Inflammatory macrophage treated with lipopolysaccharide for 4 hours (primary cell): Measurements from ENCODE around the gene CAST.
A peak's percentile ranks its signal among the peaks of the same experiment; 100 is the strongest.

ENCODE experiments used
- DNase-seq: peaks from one replicate; pipeline ENCODE4 v3.0.0-alpha.2; 2020

Gene CAST

DNA sequence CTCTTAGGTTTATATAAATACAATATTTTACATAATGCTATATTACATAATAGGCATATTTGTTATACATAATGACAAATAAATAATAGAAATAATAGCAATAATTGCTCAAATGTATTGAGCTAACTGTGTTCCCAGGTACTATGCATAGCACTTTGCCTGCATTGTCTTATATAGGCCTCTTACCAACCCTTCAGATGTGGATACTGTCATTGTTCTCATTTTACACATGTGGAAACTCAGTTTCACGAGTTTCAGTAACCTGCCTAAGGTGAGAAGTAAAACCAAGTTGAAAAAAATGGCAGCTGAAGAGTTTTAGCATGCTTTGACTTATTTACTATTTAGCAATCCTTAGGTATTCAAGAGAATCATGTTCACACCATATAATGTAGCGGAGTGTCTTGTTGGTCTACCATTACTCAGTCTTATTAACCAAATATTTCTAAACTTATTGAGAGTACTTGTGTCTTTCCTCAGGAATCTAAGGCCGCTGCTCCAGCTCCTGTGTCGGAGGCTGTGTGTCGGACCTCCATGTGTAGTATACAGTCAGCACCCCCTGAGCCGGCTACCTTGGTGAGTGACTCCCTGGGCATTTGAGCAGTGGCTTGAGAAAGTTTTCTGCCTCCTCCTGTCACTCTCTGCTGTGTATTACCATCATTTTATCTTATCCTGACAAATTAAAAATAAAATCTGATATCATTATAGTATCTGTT lies 88.1 kb downstream of the CAST start:
- no peak for DNase-seq

DNA sequence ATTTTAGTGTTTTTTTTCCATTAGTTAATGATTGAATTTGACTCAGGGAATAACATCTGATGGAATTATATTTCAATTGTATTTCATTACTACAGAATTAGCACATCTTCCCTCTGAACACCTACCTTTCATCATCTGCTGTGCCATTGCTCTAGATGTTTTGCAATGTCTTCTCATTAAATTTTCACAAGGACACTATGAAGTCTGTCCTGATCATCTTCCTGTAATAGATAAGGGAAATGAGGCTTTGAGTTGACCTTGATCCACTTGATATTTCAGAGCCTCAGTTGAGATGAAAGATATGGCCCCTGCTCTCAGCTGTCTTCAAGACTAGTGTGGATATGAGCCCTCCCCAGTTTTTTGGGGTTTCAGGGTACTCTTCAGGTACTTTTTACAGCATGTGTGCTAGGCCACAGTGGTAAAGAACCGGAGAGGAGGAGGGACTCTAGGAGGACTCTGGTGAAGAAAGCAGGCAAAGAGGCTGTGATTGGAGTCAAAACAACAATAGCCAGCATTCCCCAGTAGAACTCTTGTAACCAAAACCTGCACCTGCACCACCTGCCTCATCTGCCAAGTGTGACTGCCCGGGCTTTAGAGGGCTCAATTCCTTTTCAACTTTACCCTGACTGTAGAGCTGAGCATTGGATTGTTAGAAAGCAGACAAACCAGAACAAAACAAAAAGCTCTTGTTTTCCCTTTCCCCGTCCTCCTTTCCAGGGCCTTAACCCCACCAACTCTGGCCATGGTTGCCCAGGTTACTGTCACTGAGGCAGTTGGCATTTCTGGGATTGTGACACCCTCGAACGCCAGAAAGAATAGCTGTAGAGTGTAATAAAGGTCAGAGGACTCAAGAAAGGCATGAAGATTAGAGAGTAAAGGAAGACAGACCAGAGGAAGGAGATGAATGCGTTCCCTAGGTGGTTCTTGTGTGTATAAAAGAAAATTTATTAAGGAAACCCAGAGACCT lies 89.3 kb downstream of the CAST start:
- DNase-seq = no peak

DNA sequence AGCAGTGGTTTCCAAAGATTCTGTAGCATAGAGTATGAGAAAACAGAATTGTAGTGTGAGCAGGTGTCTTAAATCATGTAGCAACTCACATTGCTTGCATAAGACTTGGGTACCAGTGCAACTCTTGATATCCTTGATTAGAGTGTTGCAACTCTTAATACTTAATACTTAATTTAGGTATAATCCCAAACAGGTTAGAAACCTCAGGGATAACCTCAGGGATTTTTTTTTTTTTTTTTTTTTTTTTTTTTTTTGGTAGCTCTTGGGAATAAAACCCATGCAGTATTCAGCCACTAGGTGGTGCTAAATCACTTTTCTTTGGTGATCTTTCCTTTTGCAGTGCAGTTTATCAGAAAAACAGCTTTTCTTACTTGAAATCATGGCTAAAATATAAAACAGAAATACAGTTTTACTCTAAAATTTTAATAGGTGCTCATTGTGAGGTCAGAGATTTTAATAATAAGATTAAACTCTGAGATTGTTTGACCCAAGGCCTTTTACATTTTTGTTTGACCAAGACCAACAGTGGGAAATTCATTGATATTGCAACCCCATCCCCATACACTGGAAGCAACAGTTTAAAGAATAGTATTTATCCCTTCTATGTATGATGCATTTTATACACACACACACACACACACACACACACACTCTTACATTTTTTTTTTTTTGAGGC lies 90.3 kb downstream of the CAST start:
- peak; percentile 65 for DNase-seq

DNA sequence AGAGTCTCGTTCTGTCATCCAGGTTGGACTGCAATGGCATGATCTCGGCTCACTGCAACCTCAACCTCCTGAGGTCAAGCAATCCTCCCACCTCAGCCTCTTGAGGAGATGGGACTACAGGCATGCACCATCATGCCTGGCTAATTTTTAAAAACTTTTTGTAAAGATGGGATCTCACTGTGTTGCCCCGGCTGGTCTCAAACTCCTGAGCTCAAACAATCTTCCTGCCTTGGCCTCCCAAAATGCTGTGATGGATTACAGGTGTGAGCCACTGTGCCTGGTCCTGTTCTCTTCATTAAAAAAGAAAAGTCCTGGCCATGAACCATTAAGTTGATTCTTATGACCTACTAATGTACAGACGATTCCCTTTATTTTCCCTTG lies 90.8 kb downstream of the CAST start:
- no peak for DNase-seq

DNA sequence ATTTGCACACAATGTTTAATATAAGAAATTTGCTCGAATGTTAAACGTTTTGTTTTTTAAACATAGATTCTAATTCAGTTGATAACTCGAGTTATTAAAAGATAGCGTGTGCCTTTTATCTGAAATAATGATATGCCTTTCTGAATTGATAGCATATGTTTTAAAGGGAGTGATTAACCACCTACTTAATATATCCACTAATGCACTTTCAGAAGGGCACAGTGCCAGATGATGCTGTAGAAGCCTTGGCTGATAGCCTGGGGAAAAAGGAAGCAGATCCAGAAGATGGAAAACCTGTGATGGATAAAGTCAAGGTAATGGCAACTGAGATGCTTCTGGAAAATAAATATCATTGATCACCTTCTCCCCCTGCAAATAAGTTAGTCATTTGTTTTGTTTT lies 91.7 kb downstream of the CAST start:
- DNase-seq = no peak

DNA sequence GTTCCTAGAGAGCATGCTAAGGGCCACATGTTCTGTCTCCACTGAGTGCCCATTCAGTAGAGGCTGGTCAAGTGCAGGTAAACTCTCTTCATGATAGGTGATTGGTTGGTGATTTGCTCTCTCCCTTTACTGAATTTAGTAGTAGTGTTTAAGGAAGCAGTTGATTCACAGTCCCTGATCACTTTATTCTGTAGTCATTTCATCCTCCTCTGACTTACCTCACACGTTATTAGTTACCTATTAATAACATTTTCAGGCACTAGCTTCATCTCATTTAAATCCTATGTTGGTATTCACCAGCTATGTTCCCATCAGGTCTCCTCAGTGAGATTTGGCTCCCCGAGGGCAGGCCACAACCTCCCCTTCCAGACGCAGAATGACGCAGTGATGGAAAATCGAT lies 93.7 kb downstream of the CAST start:
- no peak for DNase-seq

DNA sequence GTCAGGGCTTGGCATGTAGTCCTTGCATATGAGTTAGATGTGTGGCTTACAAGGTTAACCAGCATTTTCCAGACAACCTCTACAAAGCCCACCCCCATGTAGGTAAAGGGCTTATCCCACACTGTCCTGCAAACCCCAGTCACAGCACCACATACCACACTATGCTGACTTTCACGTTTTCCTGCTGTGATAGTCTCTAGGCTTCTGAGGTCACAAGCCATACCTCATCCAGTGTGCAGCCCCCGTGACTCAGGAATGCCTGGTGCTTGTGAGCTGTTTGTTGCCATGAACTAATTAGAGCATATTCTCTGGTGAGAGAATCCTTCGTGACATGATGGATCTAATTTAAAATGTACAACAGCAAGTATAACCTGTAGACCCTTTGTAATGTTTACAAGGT lies 94.8 kb downstream of the CAST start:
- no peak for DNase-seq

DNA sequence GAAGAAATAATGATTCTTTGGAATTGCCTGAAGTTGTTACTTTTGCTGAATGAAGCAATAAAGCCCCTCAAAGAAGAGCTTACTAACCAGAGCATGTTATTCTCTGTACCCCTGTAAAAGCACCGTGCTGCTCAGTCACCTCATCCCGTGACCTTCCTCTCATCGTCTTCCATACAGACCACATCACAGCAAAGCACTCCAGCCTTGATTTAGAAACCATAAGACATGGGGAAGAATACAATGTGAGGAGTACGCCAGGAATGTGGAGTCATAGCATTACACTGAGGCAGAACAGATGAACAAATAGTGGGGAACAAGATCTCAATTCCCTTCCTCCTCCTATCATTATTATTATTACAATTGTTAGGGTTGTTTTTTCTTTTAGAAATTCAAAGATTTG lies 96.4 kb downstream of the CAST start:
- DNase-seq = no peak

DNA sequence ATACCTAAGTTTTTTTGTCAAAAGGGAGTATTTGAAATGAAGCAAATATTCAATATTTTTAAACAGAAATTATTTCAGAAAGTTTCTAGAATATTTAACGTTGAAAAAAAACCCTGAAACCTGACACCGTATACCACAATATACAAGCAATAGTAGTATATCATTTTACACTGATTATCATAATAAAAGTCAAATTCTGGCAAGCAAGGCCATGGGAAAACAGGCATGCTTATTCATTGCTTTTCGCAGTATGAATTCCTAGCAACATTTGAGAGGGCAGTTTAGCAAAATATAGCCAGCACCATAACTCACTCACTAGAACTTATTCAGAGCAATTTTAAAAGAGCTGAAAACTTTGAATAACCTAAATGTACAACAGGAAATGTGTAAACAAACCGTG lies 99.4 kb downstream of the CAST start:
- no peak for DNase-seq

DNA sequence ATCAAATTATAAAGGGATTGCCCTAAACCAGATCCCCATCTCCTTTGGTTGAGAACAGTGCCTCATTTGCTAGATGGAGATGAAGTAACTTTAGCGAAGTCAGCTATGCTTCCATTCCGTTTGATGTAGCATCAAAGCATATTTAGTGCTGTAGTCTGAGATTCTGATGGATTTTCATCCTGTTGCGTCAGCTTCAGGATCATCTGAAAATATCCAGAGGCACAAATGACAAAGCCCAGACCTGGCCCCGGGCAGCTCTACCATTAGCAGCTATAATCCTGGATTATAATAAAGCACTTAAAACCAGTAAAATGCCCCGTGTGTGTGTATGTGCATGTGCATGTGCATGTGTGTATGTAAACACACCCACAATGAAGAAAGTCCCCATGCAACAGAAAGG lies 100.8 kb downstream of the CAST start:
- no peak for DNase-seq

DNA sequence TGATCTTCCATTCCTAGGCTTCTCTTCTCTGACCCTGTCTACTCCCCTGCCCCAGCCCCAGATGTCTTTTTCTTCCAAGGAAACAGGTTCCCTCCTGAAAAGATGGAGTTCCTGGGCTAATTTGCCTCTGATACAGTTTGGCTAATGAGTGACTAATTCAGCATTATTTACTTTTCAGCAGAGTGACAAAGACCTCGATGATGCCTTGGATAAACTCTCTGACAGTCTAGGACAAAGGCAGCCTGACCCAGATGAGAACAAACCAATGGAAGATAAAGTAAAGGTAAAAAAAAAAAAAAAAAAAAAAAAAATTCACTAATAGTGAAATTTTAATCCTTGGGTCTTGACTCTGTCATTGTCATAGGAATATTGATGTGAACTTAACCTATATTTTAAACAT lies 102.9 kb downstream of the CAST start:
- no peak for DNase-seq

DNA sequence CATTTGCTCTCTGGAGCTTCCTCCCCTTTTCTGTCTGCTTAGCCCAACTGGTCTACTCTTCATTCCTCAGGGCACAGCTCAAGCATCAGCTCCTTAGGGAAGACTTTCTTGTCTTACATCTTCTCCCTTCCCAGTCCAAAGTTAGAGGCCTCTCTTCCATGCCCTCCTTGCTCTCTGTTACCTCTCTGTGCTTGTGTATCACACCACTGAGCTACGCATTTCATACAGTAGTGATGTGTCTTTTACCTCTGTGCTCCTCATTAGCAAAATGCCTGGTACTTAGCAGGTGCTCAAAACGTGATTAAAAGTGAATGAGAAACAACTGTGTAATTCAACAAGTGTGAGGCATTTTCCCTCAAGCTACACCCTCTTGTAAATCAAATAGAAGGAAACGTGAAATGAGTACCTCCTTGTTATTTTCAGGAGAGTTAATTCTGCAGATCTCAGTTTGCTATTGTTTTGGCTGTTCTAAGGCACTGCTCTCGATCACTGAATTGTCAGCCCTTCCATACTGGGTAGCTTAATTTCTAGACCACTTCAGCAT lies 106.6 kb downstream of the CAST start:
- DNase-seq = no peak

DNA sequence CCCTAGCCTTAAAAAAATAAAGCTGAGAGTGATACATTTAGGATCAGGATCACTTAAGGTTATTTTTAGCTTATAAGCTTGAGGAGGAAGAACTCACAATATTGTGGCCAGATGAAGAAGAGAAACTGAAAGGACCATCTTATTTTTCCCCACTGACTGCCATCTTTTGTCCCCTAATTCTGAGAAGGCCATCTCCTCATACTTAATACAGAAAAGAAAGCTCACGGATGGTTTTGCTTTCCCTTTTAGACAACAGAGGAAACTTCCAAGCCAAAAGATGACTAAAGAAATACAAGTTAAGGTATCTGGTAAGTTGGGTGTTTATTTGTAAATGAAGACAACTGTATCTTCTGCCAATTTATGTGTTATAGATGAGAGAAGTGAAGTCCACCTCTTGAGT lies 109.2 kb downstream of the CAST start:
- peak; percentile 40 for DNase-seq

DNA sequence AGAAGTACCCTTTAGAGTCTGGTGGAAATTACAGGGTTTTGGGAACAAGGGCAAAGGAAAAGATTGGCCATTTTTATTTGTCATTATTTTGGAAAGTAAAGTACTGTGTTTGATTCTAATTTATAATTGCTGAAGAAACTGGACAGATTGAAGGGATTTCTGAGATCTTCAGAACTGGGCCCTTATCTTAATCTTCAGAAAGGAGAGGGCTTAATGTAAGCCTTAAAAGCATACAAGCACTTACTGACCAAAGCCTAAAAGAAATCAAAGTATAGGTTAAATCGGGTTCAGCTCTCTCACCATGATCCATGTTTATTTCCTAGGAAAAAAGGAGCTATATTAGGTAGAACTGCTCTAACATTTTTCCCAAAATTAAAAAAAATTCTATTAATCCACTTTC lies 109.9 kb downstream of the CAST start:
- DNase-seq = no peak

DNA sequence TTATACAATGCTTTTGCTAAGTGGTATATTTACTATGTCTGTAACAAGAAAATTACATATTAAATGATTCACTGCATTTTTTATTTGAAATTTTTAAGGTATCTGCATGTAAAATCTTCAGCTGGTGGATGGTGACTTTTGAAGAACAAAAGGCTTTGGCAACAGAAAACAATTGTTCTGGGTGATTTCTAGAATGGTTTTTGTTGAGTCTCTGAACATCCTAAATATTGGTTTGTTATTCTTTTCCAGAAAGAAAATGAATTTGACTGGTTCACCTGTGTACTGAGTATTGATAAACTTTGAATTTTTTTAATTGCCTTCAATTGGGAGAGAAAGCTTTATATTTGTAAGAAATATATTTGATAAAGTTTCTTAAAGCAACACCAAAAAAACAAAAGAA lies 110.4 kb downstream of the CAST start:
- DNase-seq = no peak

DNA sequence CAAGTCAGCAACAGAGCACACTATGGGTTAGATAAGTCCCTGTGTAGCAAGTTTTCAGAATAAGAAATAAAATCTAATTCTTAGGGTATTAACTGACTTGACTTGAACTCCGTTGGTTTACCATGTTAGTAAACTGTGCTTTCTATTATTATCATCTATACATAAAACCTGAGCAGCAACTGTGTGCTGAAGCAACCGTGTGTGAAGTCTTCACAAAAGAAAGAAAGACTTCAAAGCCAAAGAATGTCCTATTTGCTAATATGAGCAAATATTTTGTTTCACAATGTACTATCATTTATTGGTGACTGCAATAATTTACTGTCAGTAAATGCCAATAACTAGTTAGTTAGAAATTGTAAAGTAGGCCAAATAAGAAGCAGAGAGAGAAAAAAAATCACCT lies 112.9 kb downstream of the CAST start:
- no peak for DNase-seq

DNA sequence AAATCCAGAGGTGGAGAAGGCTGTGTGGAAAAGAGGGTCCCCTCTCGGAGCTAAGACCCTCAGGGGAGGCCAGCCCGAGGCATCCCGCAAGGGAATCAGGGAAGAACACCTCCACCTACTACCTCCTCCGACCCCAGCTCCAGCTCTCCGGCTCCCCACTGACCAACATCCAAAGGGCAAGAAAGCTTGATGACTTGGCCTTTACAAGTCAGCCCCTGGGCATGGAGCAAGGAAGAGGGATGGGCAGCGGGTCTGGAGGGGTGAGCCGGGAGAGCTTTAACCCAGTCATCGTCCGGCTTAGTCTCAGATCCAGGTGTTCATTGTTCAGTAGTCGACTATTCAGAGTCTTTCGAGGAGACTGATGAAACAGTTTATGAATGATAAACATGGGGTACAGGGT lies 113.5 kb downstream of the CAST start:
- DNase-seq = no peak

DNA sequence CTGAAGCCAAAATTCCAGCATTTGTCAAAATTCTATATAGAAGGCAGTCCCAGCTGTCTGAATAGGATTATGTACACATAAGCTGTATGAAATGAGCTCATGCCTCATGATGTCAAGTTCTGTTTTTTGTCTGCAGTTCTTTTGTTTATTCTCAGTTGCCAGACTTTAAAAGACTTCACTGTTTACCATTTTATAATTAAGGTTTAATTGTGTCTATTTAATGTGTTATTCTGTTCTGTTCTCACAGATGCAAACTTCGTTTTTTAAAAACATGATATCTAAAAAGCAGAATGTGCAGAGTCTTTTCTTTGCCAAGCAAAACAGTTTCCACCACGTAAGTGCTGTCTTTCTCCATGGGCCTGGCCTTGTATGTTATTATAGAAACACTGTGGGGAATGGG lies 114.4 kb downstream of the CAST start:
- no peak for DNase-seq

DNA sequence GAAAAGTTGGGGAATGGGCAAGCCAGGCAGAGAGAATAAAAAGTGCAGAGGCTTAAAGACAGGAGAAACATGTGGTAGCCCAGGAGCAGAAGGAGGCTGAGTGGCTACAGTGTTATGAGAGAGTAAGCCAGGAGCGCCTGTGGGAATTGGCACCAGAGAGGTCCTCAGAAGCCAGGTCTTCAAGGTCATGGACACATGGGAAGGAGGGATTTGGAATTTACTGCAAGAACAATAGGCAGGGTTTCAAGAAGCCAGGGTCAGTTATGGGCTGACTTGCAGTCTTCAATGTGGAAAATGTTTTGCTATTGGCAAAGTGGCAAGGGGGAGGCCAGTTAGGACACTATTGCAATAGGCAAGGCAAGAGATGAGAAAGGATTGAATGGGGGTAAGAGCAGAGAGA lies 116.2 kb downstream of the CAST start:
- no peak for DNase-seq

DNA sequence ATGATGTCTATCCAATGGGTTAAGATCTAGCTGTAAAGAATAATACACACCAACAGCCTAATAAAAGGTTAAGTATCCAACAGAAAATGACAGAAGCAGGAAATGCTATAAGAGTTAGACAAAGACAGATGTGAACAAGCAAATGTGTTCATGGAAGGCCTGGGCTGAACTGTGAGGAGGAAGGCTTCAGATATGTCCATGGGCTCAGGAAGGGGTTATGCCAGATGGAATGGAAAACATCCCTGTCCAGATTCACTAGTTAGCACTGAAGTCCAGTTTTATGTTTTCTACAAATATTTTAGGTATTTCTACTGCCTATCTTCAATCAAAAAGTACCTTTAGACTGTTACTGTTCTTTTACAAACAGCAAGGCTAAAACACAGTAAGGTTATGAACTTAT lies 118.5 kb downstream of the CAST start:
- DNase-seq = no peak

DNA sequence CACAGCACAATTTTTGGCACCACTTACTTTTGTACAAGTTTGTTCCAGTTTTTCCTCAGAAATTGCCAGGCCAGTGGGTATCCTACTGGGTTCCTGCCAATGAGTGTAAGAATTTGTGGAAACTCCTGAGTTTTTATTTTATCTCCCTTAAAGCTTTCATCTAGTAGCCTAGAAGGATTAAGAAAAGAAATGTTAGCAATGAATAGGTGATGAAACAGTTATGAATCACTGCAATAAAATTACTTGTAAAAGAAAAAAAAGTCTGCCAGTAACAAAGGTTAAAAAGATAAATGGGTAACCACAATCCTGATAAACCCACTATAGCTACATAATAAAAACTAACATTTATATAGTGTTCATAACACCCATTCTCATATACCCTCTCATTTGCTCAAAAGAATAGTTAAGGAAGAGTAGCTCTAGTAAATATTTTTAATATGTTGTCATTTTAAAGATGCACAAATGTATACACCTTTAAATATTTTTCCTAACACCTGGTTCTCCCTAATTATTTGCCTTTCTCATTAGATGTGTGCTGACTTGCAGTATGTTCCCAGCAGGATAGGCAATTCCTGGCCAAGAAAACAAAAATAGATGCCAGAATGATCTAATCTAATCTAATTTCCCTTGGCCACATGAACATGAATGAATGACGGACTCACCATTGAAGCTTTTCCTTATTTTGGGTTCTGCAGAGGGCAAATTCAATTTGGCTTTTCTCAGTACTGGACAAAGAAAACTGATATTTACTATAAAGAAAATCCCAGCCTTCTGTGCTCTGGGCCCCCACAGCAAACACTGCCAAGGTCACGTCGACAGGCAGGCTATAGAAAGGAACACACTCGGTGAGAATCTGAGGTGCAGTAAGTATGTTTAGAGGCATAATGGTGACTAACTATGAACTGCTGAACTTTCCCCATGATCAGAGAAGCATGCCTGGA lies 119.1 kb downstream of the CAST start:
- DNase-seq = no peak

DNA sequence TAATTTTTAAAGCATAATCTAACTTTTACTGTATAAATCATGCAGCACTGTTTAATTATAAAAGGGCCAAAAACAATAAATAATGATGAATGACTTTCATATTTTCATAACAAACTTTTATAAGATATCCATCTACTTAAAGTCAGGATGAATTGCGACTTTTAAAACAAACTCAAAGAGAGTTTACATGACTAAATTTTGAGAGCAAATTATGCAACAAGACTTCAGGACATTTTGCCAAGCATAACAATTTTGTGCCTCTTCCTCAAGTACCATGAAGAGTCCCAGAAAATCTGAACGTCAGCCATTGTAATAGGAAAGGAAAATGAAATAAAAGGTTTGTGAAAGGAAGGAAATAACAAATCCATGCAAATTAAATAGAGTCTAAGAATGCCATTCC lies 121.2 kb downstream of the CAST start:
- DNase-seq = no peak
